ENCODE data around the gene SERINC2.

The SERINC2 gene

GRCh38 chr1:31444725-31445448, 31.9 kb downstream of the SERINC2 start:
- TF ChIP-seq, protein P1, sequence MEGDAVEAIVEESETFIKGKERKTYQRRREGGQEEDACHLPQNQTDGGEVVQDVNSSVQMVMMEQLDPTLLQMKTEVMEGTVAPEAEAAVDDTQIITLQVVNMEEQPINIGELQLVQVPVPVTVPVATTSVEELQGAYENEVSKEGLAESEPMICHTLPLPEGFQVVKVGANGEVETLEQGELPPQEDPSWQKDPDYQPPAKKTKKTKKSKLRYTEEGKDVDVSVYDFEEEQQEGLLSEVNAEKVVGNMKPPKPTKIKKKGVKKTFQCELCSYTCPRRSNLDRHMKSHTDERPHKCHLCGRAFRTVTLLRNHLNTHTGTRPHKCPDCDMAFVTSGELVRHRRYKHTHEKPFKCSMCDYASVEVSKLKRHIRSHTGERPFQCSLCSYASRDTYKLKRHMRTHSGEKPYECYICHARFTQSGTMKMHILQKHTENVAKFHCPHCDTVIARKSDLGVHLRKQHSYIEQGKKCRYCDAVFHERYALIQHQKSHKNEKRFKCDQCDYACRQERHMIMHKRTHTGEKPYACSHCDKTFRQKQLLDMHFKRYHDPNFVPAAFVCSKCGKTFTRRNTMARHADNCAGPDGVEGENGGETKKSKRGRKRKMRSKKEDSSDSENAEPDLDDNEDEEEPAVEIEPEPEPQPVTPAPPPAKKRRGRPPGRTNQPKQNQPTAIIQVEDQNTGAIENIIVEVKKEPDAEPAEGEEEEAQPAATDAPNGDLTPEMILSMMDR (conservative IDR thresholded peaks at IDR 0.05): no peak
- H3K27ac ChIP-seq: peak overlapping the region; percentile 56

- no peak overlapping the region; the same call in 1 of the 2 replicates for H3K27ac ChIP-seq
- TF ChIP-seq, protein P1 (conservative IDR thresholded peaks at IDR 0.05): no peak
Measured at GRCh38 chr1:31445951-31446350, 32.9 kb downstream of the SERINC2 start.

DNA sequence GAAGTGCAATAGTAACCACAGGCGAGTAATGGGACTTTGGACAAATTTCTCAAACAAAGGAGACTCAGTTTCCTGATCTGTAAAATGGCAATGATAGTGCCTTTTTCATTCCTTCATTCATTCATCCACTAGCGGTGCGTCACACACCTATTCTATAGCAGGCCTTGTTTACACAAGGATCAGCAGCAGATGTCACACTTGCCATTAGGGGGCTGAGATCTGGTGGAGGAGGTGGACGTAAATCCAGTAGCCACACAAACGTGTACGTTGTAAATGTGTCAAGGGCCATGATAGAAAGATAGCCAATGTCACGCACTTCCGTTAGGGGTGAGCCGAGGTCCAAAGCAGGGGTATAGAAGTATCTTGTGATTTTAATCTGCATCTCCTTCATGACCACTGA, 34.2 kb downstream of the SERINC2 start:
- TF ChIP-seq, protein P1 (conservative IDR thresholded peaks at IDR 0.05): no peak

GRCh38 chr1:31453384-31454079, 40.5 kb downstream of the SERINC2 start:
- TF ChIP-seq, protein P1 (conservative IDR thresholded peaks at IDR 0.05): no peak
- H3K27ac ChIP-seq: no peak overlapping the region

More for the DNA sequence above, 34.2 kb downstream of the SERINC2 start:
- no peak overlapping the region for H3K27ac ChIP-seq

DNA sequence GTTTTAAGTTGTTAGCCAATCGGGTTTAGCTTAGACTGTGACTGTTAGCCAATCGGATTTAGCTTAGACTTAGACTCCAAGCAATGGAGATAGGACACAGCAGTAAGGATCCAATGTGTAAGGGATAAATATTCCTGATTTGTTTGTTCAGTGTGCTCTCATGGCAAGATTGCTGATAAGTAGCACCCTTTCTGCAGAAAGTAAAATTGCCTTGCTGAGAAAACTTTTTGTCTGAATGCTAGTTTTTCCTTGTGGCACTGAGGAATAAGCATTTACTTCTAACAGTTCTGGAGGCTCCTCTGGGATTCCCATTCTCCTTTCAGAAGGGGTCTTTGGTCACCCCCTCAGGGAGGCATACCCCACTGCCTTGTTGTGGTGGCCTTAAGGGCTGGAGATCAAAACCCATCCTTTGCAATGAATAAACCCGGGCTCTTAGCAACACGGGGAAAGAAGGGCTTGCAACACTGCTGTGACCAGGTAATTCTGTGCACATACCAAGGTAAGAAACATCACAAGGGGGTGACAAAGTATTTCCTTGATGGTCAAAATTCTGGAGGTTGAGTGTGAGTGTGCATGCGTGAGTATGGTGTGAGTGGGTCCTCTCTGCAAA, 45.4 kb downstream of the SERINC2 start:
- no peak overlapping the region for H3K27ac ChIP-seq
- TF ChIP-seq, protein P1 (conservative IDR thresholded peaks at IDR 0.05): no peak

GRCh38 chr1:31460027-31460426, 47.0 kb downstream of the SERINC2 start:
- H3K27ac ChIP-seq: no peak overlapping the region

More at GRCh38 chr1:31460027-31460426, 47.0 kb downstream of the SERINC2 start:
- TF ChIP-seq, protein P1 (conservative IDR thresholded peaks at IDR 0.05): peak; percentile 49

All from VCaP (cell line).